CD14-positive monocyte (primary cell): Measurements from ENCODE around the gene RPL6. TPM values are rescaled to one million over a fixed set of nuclear protein-coding genes. Genes with fewer than 3 reads are reported as not detected.

Experiments
- DNase-seq, 3 donors: peaks; one replicate each; pipeline ENCODE4 v3.0.0-alpha.2; 2011 to 2022
- H2AFZ ChIP-seq: 2 replicates; pipeline ENCODE4 v1.6.0; 2012; ENCODE audit warnings: mild to moderate bottlenecking, low read depth, low read length, inconsistent platforms; ENCODE audit not compliant: insufficient read depth, poor library complexity, severe bottlenecking
- H3K27ac ChIP-seq, 2 donors: 1 replicate in 1 of 2; 2 replicates in 1 of 2; pipeline ENCODE4 v1.5.1; 2012 to 2013; ENCODE audit warnings: low read length in 2 of 2, control low read depth in 1 of 2, inconsistent platforms in 1 of 2, low read depth in 1 of 2, mild to moderate bottlenecking in 1 of 2
- H3K27me3 ChIP-seq, 2 donors: one replicate each; pipeline versions ENCODE4 v1.6.0 to v1.6.1; 2011 to 2013; ENCODE audit warnings: low read length in 2 of 2; ENCODE audit not compliant: control insufficient read depth in 2 of 2, insufficient read depth in 2 of 2
- H3K36me3 ChIP-seq, 2 donors: replicated peaks in 1 of 2; 1 replicate in 1 of 2; 2 replicates in 1 of 2; pipeline versions ENCODE4 v1.5.1 to v1.6.1; 2012 to 2013; ENCODE audit warnings: low read length in 2 of 2, control low read depth in 1 of 2, inconsistent platforms in 1 of 2, mild to moderate bottlenecking in 1 of 2; ENCODE audit not compliant: insufficient read depth in 2 of 2, control insufficient read depth in 1 of 2
- H3K4me1 ChIP-seq, 2 donors: 1 replicate in 1 of 2; 2 replicates in 1 of 2; pipeline versions ENCODE4 v1.5.1 to v1.6.1; 2012 to 2013; ENCODE audit warnings: low read length in 2 of 2, control low read depth in 1 of 2, inconsistent platforms in 1 of 2, mild to moderate bottlenecking in 1 of 2, moderate library complexity in 1 of 2; ENCODE audit not compliant: insufficient read depth in 2 of 2, control insufficient read depth in 1 of 2
- H3K4me2 ChIP-seq: replicated peaks from 2 replicates; pipeline ENCODE3; 2012; ENCODE audit warnings: low read length, moderate library complexity, mild to moderate bottlenecking; ENCODE audit not compliant: poor library complexity, severe bottlenecking; ENCODE audit errors: extremely low read depth
- H3K4me3 ChIP-seq, 3 experiments: fragments of 200-600 bp in 1 of 3; sonication (generic) in 1 of 3; replicated peaks in 1 of 3; 1 replicate in 2 of 3; 2 replicates in 1 of 3; pipeline ENCODE4 v1.5.1; 2011 to 2013; ENCODE audit warnings: low read length in 3 of 3, mild to moderate bottlenecking in 3 of 3, control low read depth in 2 of 3, low read depth in 2 of 3, inconsistent platforms in 1 of 3, moderate library complexity in 1 of 3
- H3K79me2 ChIP-seq: 2 replicates; pipeline ENCODE4 v1.6.0; 2012; ENCODE audit warnings: mild to moderate bottlenecking, control low read depth, inconsistent platforms, low read length, moderate library complexity; ENCODE audit not compliant: insufficient read depth
- H3K9ac ChIP-seq: 2 replicates; pipeline ENCODE4 v1.6.0; 2017; ENCODE audit warnings: low read length, mild to moderate bottlenecking; ENCODE audit not compliant: insufficient read depth, poor library complexity, severe bottlenecking
- H3K9me3 ChIP-seq, 2 donors: replicated peaks in 1 of 2; 1 replicate in 1 of 2; 2 replicates in 1 of 2; pipeline versions ENCODE4 v1.5.1 to v1.6.1; 2012 to 2013; ENCODE audit warnings: low read length in 2 of 2, control low read depth in 1 of 2; ENCODE audit not compliant: control insufficient read depth in 1 of 2, insufficient read depth in 1 of 2
- H4K20me1 ChIP-seq: 2 replicates; pipeline ENCODE4 v1.6.0; 2012; ENCODE audit warnings: mild to moderate bottlenecking, low read length, control low read depth, moderate library complexity; ENCODE audit not compliant: insufficient read depth
- H3K27ac Mint-ChIP-seq, 7 donors: one replicate each; pipeline ENCODE4 v1.8.0; 2020; ENCODE audit warnings: mild to moderate bottlenecking in 7 of 7, mixed read lengths in 7 of 7, moderate library complexity in 6 of 7, inconsistent platforms in 2 of 7
- H3K27me3 Mint-ChIP-seq, 3 donors: one replicate each; pipeline ENCODE4 v1.8.0; 2021 to 2022; ENCODE audit warnings: low read depth in 3 of 3, mild to moderate bottlenecking in 3 of 3, mixed read lengths in 3 of 3, moderate library complexity in 3 of 3, inconsistent platforms in 1 of 3
- H3K36me3 Mint-ChIP-seq, 2 donors: one replicate each; pipeline ENCODE4 v1.8.0; 2020; ENCODE audit warnings: mixed read lengths in 2 of 2, inconsistent platforms in 1 of 2, mild to moderate bottlenecking in 1 of 2
- H3K4me1 Mint-ChIP-seq: one replicate; pipeline ENCODE4 v1.8.0; 2020; ENCODE audit warnings: mild to moderate bottlenecking, mixed read lengths
- H3K4me3 Mint-ChIP-seq, 2 donors: one replicate each; pipeline ENCODE4 v1.8.0; 2020; ENCODE audit warnings: mild to moderate bottlenecking in 2 of 2, mixed read lengths in 2 of 2, moderate library complexity in 1 of 2
- H3K9me3 Mint-ChIP-seq, 7 donors: one replicate each; pipeline ENCODE4 v1.8.0; 2020 to 2022; ENCODE audit warnings: mixed read lengths in 7 of 7, mild to moderate bottlenecking in 6 of 7, moderate library complexity in 6 of 7, inconsistent platforms in 2 of 7
- CTCF ChIP-seq: fragments of 200-600 bp; IDR thresholded peaks from one replicate; pipeline ENCODE4 v1.8.0; 2022; ENCODE audit warnings: antibody characterized with exemption, mild to moderate bottlenecking
- WGBS: methylation state at CpG from one replicate; pipeline ENCODE4 v1.1.5; 2013; ENCODE audit warnings: missing lambda C conversion rate; ENCODE audit not compliant: insufficient coverage; 5-methylcytosine and 5-hydroxymethylcytosine counted together
- intact Hi-C, 2 donors: fragments of 100-400 bp; cut with micrococcal nuclease; formaldehyde crosslinking; loops; one replicate each; pipeline versions ENCODE4 v1.15.0 to v1.15.1; 2023
- polyA minus RNA-seq: library from RNA; depleted of rRNA, polyadenylated mRNA; stranded (reverse); fragments of >200 nt; gene quantifications from 2 replicates; pipeline ENCODE4 v1.2.3, GENCODE V29; 2012
- polyA plus RNA-seq, 3 donors: library from polyadenylated mRNA; depleted of rRNA in 1 of 3; unstranded in 2 of 3; stranded (reverse) in 1 of 3; fragments of 300-500 nt in 2 of 3; fragments of >200 nt in 1 of 3; fragmentation: Illumina TruSeq in 2 of 3; gene quantifications; 1 replicate in 2 of 3; 2 replicates in 1 of 3; pipeline ENCODE4 v1.2.3, GENCODE V29; 2012 to 2021
- total RNA-seq, 12 experiments: library from RNA in 1 of 12; stranded (reverse) in 1 of 12; fragments of 120-200 nt in 1 of 12; gene quantifications; one replicate each; pipeline ENCODE4 v1.2.4 and lab custom pipeline; 2013 to 2026; ENCODE audit warnings: mixed read lengths in 6 of 12, inconsistent platforms in 1 of 12

The RPL6 gene
- 2,126 TPM for total RNA-seq (2013)
- 1,000 to 10,000 TPM in 1 of 3 donors, 100 to 1,000 TPM in 2; 201 to 1,124 (median 259) TPM for polyA plus RNA-seq
- polyA minus RNA-seq: 272 and 380 TPM in 2 replicates
- 189 to 724 (median 626) reads per million in 11 experiments for total RNA-seq (lab: John Stamatoyannopoulos, UW)

GRCh38 chr12:112409064-112409905 lies at the start of gene RPL6:
Gene RPL6 (minus strand): TSS chr12:112409605. CDS start chr12:112408656, 949 bp downstream.
- Histone ChIP-seq H2AFZ (peak within 1 kb of the TSS; percentile 93), H3K36me3 (peaks cover 40% of the 10 kb centered on the region in 2 donors), H3K27ac (peak within 1 kb of the TSS; percentile 90 to 97), H3K9me3 (no peaks in the 10 kb centered on the region), H3K4me3 (peak within 1 kb of the TSS; percentile 86 to 100 (median 98)), H3K4me2 (peak within 1 kb of the TSS; percentile 75), H3K79me2 (peaks cover 19% of the 10 kb centered on the region), H3K27me3 (no peaks in the 10 kb centered on the region), H3K4me1 (peaks cover 9 to 17% of the 10 kb centered on the region in 2 donors), H4K20me1 (peaks cover 36% of the 10 kb centered on the region), H3K9ac (peak within 1 kb of the TSS; percentile 89)
- intact Hi-C loops: loop anchor here (1.0 to 5.0 kb wide), 3 partner anchors 10 to 567 kb away; partner anchors contain the start of gene MAPKAPK5 (in 1 of the 2)
- H3K27ac Mint-ChIP-seq: peak within 1 kb of the TSS; percentile 95 to 100 (median 98)
- peaks cover 0 to 2% (median 0%) of the 10 kb centered on the region in 7 donors for H3K9me3 Mint-ChIP-seq
- no peaks in the 10 kb centered on the region for H3K27me3 Mint-ChIP-seq
- peaks cover 21% of the 10 kb centered on the region for H3K4me1 Mint-ChIP-seq
- H3K4me3 Mint-ChIP-seq: peak within 1 kb of the TSS; percentile 99
- peak; percentile 82 to 91 (median 89) for DNase-seq
- peaks cover 41 to 42% of the 10 kb centered on the region in 2 donors for H3K36me3 Mint-ChIP-seq
- no peak for TF ChIP-seq CTCF
- WGBS: under 1% methylated on average over 40 of the region's 46 CpGs

DNA sequence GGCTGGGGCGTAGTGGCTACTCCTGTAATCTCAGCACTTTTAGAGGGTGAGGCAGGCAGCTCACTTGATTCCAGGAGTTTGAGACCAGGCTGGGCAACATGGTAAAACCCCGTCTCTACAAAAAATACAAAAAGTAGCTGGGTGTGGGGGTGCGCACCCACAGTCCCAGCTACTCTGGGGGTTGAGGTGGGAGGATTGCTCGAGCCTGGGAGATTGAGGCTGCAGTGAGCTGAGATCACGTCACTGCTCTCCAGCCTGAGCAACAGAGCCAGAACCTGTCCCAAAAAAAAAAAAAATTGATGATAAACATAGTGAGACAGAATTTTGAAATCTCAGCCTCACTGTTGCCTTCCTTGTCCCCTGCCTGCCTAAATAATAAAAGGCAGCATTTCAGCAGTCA lies 49.3 kb upstream of the RPL6 start:
- Histone ChIP-seq H3K79me2 (no peaks in the 10 kb centered on the region), H3K27ac (no peak overlapping the region), H3K27me3 (no peaks in the 10 kb centered on the region), H3K4me2 (no peak overlapping the region), H4K20me1 (no peaks in the 10 kb centered on the region), H2AFZ (no peak overlapping the region), H3K36me3 (peaks cover 68 to 82% of the 10 kb centered on the region in 2 donors), H3K9ac (no peak overlapping the region), H3K4me1 (no peaks in the 10 kb centered on the region), H3K4me3 (no peak overlapping the region), H3K9me3 (no peaks in the 10 kb centered on the region)
- no peak for TF ChIP-seq CTCF
- no peak overlapping the region for H3K4me3 Mint-ChIP-seq
- peaks cover 0 to 2% (median 0%) of the 10 kb centered on the region in 3 donors for H3K27me3 Mint-ChIP-seq
- H3K4me1 Mint-ChIP-seq: no peaks in the 10 kb centered on the region
- H3K9me3 Mint-ChIP-seq: peaks cover 0 to 2% (median 0%) of the 10 kb centered on the region in 7 donors
- intact Hi-C loops: no loop called here
- no CpG with 5 or more reads among the region's 5 CpGs for WGBS
- DNase-seq: no peak
- H3K36me3 Mint-ChIP-seq: peaks cover 64 to 77% of the 10 kb centered on the region in 2 donors
- H3K27ac Mint-ChIP-seq: no peak overlapping the region
